WTC11 (cell line): Measurements from ENCODE around the gene OS9. TPM values are rescaled to one million over a fixed set of nuclear protein-coding genes. Genes with fewer than 3 reads are reported as not detected.

Experiments used
- ATAC-seq: fragments of 200-7000 bp; cut with Tn5 transposase; 2 replicates; pipeline ENCODE4 v1.10.0; 2021; ENCODE audit warnings: mild to moderate bottlenecking, moderate library complexity
- CTCF ChIA-PET: fragments of 300-600 bp; sonication (Branson Sonifier 250); formaldehyde crosslinking; loops from one replicate; lab custom pipeline; 2021; ENCODE audit warnings: antibody characterized with exemption; lab: Charles Lee
- POLR2A ChIA-PET: fragments of 350-600 bp; sonication (Branson Sonifier 250); formaldehyde crosslinking; loops from one replicate; lab custom pipeline; 2021; ENCODE audit warnings: antibody characterized with exemption; lab: Charles Lee
- DNase-seq: peaks from one replicate; pipeline ENCODE4 v3.0.0; 2021; ENCODE audit warnings: low spot score
- H3K27ac Mint-ChIP-seq: 2 replicates; pipeline ENCODE4 v1.8.0; 2021; ENCODE audit warnings: mixed read lengths
- H3K27me3 Mint-ChIP-seq: 2 replicates; pipeline ENCODE4 v1.8.0; 2021; ENCODE audit warnings: low read depth, mild to moderate bottlenecking, moderate library complexity, mixed read lengths
- H3K36me3 Mint-ChIP-seq: 2 replicates; pipeline ENCODE4 v1.8.0; 2021; ENCODE audit warnings: mixed read lengths
- H3K4me1 Mint-ChIP-seq: 2 replicates; pipeline ENCODE4 v1.8.0; 2022; ENCODE audit warnings: mixed read lengths
- H3K4me3 Mint-ChIP-seq: 2 replicates; pipeline ENCODE4 v1.8.0; 2021; ENCODE audit warnings: mild to moderate bottlenecking, moderate library complexity, mixed read lengths
- H3K9me3 Mint-ChIP-seq: 2 replicates; pipeline ENCODE4 v1.8.0; 2021; ENCODE audit warnings: mixed read lengths
- AR ChIP-seq: fragments of 250-450 bp; sonication (Bioruptor Pico); IDR thresholded peaks from 2 replicates; pipeline ENCODE4 v1.9.0; 2021; ENCODE audit warnings: mild to moderate bottlenecking
- CREM ChIP-seq: sonication (generic); formaldehyde crosslinking; IDR thresholded peaks from 2 replicates; pipeline ENCODE4 v1.8.1; 2022; ENCODE audit warnings: mild to moderate bottlenecking, missing genetic modification reagents, moderate library complexity
- FOXJ3 ChIP-seq: sonication (generic); formaldehyde crosslinking; IDR thresholded peaks from 2 replicates; pipeline ENCODE4 v1.9.0; 2021; ENCODE audit warnings: missing genetic modification reagents, mild to moderate bottlenecking, borderline replicate concordance
- PRRX2 ChIP-seq: fragments of 250-450 bp; sonication (Bioruptor Pico); IDR thresholded peaks from 2 replicates; pipeline ENCODE4 v1.8.0; 2021; ENCODE audit warnings: mild to moderate bottlenecking
- STAT6 ChIP-seq: sonication (generic); formaldehyde crosslinking; conservative IDR thresholded peaks from 2 replicates; pipeline ENCODE4 v1.8.1; 2023; ENCODE audit warnings: mild to moderate bottlenecking, low read depth, missing genetic modification reagents, moderate library complexity
- TEAD1 ChIP-seq: sonication (generic); formaldehyde crosslinking; IDR thresholded peaks from 2 replicates; pipeline ENCODE4 v1.8.0; 2022; ENCODE audit warnings: mild to moderate bottlenecking, missing genetic modification reagents
- TEAD4 ChIP-seq: sonication (generic); formaldehyde crosslinking; IDR thresholded peaks from 2 replicates; pipeline ENCODE4 v1.8.0; 2022; ENCODE audit warnings: mild to moderate bottlenecking, missing genetic modification reagents
- ZBTB43 ChIP-seq: sonication (generic); formaldehyde crosslinking; IDR thresholded peaks from 2 replicates; pipeline ENCODE4 v1.8.1; 2023; ENCODE audit warnings: mild to moderate bottlenecking, missing genetic modification reagents
- ZSCAN18 ChIP-seq: fragments of 250-450 bp; sonication (Bioruptor Pico); IDR thresholded peaks from 2 replicates; pipeline ENCODE4 v2.1.2; 2022; ENCODE audit warnings: mild to moderate bottlenecking, moderate library complexity
- total RNA-seq: library from RNA; stranded (reverse); gene quantifications from 3 replicates; pipeline ENCODE4 v1.2.3, GENCODE V29; 2021
- TF ChIP-seq, protein P1 (sequence below): sonication (generic); formaldehyde crosslinking; IDR thresholded peaks from 2 replicates; pipeline ENCODE4 v1.8.1; 2022; ENCODE audit warnings: low read depth, missing genetic modification reagents, borderline replicate concordance
- TF ChIP-seq, protein P2 (sequence below): sonication (generic); formaldehyde crosslinking; IDR thresholded peaks from 2 replicates; pipeline ENCODE4 v1.8.0; 2022; ENCODE audit warnings: mild to moderate bottlenecking, missing genetic modification reagents
- TF ChIP-seq, protein P3 (sequence below): fragments of 250-450 bp; sonication (Bioruptor Pico); IDR thresholded peaks from 2 replicates; pipeline ENCODE4 v1.9.0; 2021; ENCODE audit warnings: mild to moderate bottlenecking, borderline replicate concordance

The OS9 gene
- total RNA-seq, 1 experiment from 2014 or later = 77.5 TPM

- TF ChIP-seq, protein P1, sequence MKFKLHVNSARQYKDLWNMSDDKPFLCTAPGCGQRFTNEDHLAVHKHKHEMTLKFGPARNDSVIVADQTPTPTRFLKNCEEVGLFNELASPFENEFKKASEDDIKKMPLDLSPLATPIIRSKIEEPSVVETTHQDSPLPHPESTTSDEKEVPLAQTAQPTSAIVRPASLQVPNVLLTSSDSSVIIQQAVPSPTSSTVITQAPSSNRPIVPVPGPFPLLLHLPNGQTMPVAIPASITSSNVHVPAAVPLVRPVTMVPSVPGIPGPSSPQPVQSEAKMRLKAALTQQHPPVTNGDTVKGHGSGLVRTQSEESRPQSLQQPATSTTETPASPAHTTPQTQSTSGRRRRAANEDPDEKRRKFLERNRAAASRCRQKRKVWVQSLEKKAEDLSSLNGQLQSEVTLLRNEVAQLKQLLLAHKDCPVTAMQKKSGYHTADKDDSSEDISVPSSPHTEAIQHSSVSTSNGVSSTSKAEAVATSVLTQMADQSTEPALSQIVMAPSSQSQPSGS (CRISPR knock-in tag) = no peak
- TF ChIP-seq TEAD4 (CRISPR knock-in tag) (no peak), PRRX2 (CRISPR knock-in tag) (no peak), STAT6 (CRISPR knock-in tag) (no peak), TEAD1 (no peak), ZSCAN18 (CRISPR knock-in tag) (no peak), ZBTB43 (CRISPR knock-in tag) (no peak), AR (no peak)
- TF ChIP-seq, protein P2, sequence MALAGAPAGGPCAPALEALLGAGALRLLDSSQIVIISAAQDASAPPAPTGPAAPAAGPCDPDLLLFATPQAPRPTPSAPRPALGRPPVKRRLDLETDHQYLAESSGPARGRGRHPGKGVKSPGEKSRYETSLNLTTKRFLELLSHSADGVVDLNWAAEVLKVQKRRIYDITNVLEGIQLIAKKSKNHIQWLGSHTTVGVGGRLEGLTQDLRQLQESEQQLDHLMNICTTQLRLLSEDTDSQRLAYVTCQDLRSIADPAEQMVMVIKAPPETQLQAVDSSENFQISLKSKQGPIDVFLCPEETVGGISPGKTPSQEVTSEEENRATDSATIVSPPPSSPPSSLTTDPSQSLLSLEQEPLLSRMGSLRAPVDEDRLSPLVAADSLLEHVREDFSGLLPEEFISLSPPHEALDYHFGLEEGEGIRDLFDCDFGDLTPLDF (CRISPR knock-in tag) = no peak
Observed at GRCh38 chr12:57718641-57719528, 25.0 kb downstream of the OS9 start (continued).

GRCh38 chr12:57719777-57720605 is 26.1 kb downstream of the OS9 start:
- Mint-ChIP-seq H3K4me1 (no peaks in the 10 kb centered on the region), H3K27me3 (peaks cover 25% of the 10 kb centered on the region), H3K4me3 (no peak overlapping the region), H3K9me3 (no peaks in the 10 kb centered on the region), H3K27ac (no peak overlapping the region), H3K36me3 (peaks cover 16% of the 10 kb centered on the region)
- ChIA-PET CTCF (interaction anchor here (0.7 to 2.4 kb wide), 6 partner anchors 17 to 87 kb away, joined by 3 to 6 read pairs (median 3); partner anchors contain the start of genes B4GALNT1, EEF1AKMT3 and OS9), POLR2A (no interaction called here)
- no peak for ATAC-seq
- no peak for TF ChIP-seq FOXJ3 (CRISPR knock-in tag)
- TF ChIP-seq, protein P3, sequence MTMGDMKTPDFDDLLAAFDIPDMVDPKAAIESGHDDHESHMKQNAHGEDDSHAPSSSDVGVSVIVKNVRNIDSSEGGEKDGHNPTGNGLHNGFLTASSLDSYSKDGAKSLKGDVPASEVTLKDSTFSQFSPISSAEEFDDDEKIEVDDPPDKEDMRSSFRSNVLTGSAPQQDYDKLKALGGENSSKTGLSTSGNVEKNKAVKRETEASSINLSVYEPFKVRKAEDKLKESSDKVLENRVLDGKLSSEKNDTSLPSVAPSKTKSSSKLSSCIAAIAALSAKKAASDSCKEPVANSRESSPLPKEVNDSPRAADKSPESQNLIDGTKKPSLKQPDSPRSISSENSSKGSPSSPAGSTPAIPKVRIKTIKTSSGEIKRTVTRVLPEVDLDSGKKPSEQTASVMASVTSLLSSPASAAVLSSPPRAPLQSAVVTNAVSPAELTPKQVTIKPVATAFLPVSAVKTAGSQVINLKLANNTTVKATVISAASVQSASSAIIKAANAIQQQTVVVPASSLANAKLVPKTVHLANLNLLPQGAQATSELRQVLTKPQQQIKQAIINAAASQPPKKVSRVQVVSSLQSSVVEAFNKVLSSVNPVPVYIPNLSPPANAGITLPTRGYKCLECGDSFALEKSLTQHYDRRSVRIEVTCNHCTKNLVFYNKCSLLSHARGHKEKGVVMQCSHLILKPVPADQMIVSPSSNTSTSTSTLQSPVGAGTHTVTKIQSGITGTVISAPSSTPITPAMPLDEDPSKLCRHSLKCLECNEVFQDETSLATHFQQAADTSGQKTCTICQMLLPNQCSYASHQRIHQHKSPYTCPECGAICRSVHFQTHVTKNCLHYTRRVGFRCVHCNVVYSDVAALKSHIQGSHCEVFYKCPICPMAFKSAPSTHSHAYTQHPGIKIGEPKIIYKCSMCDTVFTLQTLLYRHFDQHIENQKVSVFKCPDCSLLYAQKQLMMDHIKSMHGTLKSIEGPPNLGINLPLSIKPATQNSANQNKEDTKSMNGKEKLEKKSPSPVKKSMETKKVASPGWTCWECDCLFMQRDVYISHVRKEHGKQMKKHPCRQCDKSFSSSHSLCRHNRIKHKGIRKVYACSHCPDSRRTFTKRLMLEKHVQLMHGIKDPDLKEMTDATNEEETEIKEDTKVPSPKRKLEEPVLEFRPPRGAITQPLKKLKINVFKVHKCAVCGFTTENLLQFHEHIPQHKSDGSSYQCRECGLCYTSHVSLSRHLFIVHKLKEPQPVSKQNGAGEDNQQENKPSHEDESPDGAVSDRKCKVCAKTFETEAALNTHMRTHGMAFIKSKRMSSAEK (CRISPR knock-in tag) = no peak
- TF ChIP-seq CREM (CRISPR knock-in tag) = no peak
- no peak for DNase-seq
